HG03108 (cell line): ENCODE results near the gene WNT3.
"Not testable (repeated sequence)": the region's sequence is repeated elsewhere in the genome, so short reads cannot be mapped to it uniquely, and the experiment has no call there.

Experiments
- ATAC-seq: cut with Tn5 transposase; IDR thresholded peaks from one replicate; pipeline ENCODE4 v1.9.1; 2021; ENCODE audit warnings: moderate library complexity; ENCODE audit not compliant: unreplicated experiment

The WNT3 gene, protein sequence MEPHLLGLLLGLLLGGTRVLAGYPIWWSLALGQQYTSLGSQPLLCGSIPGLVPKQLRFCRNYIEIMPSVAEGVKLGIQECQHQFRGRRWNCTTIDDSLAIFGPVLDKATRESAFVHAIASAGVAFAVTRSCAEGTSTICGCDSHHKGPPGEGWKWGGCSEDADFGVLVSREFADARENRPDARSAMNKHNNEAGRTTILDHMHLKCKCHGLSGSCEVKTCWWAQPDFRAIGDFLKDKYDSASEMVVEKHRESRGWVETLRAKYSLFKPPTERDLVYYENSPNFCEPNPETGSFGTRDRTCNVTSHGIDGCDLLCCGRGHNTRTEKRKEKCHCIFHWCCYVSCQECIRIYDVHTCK

GRCh38 chr17:46818316-46818928 lies at the start of gene WNT3:
Gene WNT3, minus strand, starts transcription at chr17:46818692. Its CDS starts 95 bp downstream, at chr17:46818597.
- no peak for ATAC-seq

DNA sequence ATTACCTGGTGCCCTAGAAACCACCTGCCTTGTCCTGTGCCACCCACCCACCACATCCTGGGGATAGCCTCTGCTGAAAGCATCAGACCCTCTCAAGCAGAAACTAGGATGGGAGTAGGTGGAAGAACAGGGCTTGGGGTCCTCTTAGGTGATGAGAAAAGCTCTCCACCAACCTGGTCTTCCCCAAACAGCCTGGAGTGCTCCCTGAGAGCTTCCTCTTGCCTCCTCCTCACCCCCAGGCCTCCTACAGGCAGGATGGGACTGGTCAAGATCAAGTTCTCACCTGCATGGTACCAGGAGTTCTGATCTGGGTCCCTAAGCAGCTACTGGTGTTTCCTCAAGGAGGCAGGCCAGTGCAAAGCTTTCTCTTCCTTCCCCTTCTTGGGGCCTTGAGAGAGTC lies 48.3 kb upstream of the WNT3 start:
- ATAC-seq: no peak

DNA sequence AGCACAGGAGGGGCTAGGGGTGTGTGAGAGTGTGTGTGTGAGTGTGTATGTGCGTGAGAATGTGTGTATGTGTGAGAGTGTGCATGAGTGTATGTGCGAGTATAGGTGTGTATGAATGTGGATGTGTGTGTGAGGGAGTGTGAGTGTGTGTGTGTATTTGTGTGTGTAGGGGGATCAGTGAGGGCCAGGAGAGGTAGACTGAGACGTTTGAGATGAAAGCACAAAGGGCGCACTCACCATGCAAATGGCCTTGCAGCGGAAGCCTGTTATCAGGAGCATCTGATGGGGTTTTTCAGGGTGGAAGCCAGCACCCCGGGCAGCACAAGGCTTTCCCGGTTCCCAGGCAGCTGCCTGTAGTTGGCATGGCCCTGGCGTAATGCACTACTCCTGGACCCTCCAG lies 47.8 kb upstream of the WNT3 start:
- ATAC-seq: no peak

DNA sequence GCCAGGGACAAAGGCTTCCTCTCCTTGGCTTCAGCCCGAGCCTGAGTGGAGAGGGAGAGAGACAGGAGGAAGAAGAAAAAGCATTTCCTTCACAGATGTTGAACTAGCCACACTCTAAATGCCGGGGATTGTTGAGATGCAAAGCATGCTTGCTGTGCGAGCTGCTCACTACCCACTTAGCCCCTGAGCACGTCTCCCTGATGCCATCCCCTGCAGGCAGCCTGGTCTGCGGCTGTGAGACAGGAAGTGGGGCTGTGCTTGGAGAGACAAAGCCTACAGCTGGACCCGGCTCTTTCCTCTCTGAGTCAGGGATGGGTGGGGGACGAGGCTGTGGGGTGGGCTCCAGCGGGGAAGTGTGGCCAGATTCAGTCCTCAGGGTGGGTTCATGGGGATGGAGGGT lies 46.6 kb upstream of the WNT3 start:
- ATAC-seq: no peak

- no peak for ATAC-seq
Observed at GRCh38 chr17:46863383-46864121, 45.1 kb upstream of the WNT3 start.

GRCh38 chr17:46862949-46863348 lies 44.5 kb upstream of the WNT3 start:
- no peak for ATAC-seq

DNA sequence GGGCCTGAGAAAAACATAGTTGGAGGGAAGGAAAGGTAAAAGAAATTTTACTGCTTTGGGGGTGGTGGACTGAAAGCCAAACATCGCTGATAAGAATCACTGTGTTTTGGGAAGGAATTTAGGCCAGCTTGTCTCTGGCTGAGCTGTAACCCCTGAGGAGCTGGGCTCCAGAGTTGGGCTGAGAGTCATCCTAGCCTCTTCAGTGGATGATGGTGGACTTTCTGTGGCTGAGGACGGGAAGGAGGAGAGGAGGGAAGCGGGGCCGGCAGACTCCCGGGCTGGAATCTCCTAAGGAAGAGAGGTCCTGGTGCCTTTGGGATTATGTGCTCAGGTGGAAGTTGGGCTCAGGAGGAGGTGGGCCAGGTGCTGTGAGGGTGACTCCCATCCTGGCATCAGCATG lies 41.5 kb upstream of the WNT3 start:
- no peak for ATAC-seq

DNA sequence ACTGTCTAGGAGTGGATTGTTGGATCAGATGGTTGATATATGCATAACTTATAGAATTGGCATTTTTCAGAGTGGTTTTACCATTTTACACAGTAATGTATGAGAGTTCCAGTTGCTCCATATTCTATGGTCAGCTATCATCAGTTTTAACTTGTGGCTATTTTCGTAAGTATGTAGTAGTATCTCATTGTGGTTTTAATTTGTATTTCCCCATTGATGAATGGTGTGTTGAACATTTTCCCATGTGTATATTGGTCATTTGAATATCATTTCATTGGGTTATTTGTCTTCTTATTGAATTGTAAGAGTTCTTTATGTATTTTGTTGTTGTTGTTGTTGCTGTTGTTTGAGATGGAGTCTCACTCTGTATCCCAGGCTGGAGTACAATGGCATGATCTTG lies 39.1 kb upstream of the WNT3 start:
- ATAC-seq: no peak

- no peak for ATAC-seq
Observed at GRCh38 chr17:46854948-46855347, 36.5 kb upstream of the WNT3 start.

DNA sequence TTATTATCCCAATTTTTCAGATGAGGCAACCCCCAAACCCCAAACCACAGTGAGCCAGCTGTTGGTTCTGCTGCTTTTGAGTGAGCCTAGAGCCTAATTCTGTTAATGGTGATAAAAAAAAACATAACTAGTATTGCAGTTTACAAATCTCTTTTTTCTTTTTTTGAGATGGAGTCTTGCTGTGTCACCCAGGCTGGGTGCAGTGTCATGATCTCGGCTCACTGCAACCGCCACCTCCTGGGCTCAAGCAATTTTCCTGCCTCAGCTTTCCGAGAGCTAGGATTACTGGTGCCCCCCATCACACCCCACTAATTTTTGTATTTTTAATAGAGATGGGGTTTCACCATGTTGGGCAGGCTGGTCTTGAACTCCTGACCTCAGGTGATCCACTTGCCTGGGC lies 36.0 kb upstream of the WNT3 start:
- no peak for ATAC-seq

GRCh38 chr17:46853896-46854444 lies 35.5 kb upstream of the WNT3 start:
- ATAC-seq: no peak

- no peak for ATAC-seq
Observed at GRCh38 chr17:46851029-46851741, 32.7 kb upstream of the WNT3 start, which contains the start of gene WNT9B. Gene WNT9B, plus strand, starts transcription at chr17:46851583. Its CDS starts 56 bp downstream, at chr17:46851639.

- no peak for ATAC-seq
Observed at GRCh38 chr17:46850688-46851028, 32.2 kb upstream of the WNT3 start.

- no peak for ATAC-seq
Observed at GRCh38 chr17:46848534-46848933, 30.0 kb upstream of the WNT3 start.

GRCh38 chr17:46847204-46848191 lies 29.0 kb upstream of the WNT3 start:
- no peak for ATAC-seq

- ATAC-seq: no peak
Observed at GRCh38 chr17:46842835-46843234, 24.3 kb upstream of the WNT3 start.

GRCh38 chr17:46841561-46842379 lies 23.3 kb upstream of the WNT3 start:
- no peak for ATAC-seq

DNA sequence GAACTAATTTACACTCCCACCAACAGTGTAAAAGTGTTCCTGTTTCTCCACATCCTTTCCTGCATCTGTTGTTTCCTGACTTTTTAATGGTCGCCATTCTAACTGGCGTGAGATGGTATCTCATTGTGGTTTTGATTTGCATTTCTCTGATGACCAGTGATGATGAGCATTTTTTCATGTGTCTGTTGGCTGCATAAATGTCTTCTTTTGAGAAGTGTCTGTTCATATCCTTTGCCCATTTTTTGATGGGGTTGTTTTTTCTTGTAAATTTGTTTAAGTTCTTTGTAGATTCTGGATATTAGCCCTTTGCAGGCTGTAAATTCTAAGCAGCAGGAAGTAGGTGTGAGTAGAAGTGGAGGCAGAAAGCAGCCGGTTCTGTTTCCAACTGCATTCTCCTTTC lies 22.1 kb upstream of the WNT3 start:
- ATAC-seq: not testable (repeated sequence)

DNA sequence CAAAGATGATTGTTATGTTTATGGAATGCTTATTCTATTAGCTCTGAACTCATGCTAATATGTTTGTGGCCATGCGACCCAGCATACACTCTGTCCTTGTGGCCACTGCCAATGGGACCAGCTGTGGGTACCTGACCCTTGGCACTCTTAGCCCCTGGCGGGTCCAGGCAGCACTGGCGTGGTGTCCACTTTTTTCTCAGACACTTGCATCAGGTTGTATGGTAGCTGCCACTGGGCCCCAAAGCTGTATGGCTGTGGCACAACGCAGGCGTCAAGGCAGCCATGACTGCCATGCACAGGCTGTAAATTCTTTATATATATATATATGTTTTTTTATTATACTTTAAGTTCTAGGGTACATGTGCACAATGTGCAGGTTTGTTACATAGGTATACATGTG lies 20.7 kb upstream of the WNT3 start:
- no peak for ATAC-seq
